Peyer's patch (tissue), 4 donors: ENCODE data around the gene COLEC11.

ENCODE experiments used
- CTCF ChIP-seq, 6 experiments: fragments of 450-650 bp in 4 of 6; fragments of 200-600 bp in 2 of 6; sonication (generic) in 1 of 6; IDR thresholded peaks; one replicate each; pipeline ENCODE4 v1.5.1; 2017 to 2019; ENCODE audit warnings: antibody characterized with exemption in 6 of 6, mild to moderate bottlenecking in 3 of 6, moderate library complexity in 1 of 6
- POLR2A ChIP-seq, 2 donors: fragments of 450-650 bp; IDR thresholded peaks; one replicate each; pipeline ENCODE4 v1.5.1; 2017; ENCODE audit warnings: antibody characterized with exemption in 2 of 2, mild to moderate bottlenecking in 2 of 2, moderate library complexity in 2 of 2

DNA sequence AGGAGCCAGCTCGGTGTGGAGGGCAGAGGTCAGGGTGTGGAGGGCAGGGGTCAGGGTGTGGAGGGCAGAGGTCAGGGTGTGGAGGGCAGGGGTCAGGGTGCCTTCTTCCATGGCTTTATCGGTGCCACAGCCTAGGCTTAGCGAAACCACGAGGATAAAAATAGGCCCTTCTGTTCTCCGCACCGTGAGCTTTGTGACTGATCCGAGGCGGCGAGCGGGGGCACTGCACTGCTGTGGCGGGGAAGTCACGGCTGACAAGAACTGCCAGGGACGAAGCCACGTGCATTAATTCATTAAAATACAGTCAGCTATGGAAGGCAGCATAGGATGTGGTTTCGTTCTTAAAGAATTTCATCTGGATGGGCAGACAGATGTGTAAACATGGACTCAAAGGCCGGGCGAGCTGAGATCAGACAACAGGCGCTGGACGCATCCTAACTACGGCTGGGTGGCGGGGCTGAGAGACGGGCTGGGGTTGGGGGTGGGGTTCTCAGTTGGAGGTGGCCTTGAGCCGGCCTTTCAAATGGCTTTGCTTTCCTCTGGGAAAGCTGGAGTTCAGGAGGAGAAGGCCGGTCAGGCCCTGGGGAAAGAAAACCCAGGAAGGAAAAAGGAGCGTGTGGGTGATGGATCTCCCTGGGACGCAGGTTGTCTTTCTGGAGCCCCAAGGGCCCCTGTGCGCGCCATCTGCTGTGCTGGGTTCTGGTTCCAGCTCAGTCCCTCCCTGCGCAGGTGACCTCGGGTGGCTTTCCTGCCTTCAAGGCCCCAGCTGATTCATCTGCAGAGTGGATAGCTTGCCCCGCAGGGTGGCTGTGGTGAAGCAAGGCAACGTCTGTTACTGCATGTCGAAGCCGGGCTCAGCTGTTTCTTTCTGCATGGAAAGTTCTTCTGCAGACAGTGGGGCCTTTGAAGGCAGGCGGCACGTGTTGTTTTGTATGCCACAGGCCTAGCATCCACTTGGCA lies 62.1 kb downstream of the COLEC11 start:
- TF ChIP-seq CTCF (IDR thresholded peaks at IDR 0.05), result no peak
- TF ChIP-seq POLR2A (IDR thresholded peaks at IDR 0.05), result no peak
